Measurements from ENCODE around the gene ZYX.

Gene ZYX

GRCh38 chr7:143426479-143427142 is 45.5 kb downstream of the ZYX start:
- Mint-ChIP-seq H3K27me3 (ENCODE audit: low read depth, poor library complexity) (peaks cover 3% of the 10 kb centered on the region), H3K36me3 (ENCODE audit: low read depth) (no peaks in the 10 kb centered on the region), H3K4me3 (no peak overlapping the region), H3K27ac (no peak overlapping the region), H3K4me1 (no peaks in the 10 kb centered on the region), H3K9me3 (peaks cover 32% of the 10 kb centered on the region)
- no peak for DNase-seq
- no peak for TF ChIP-seq CTCF (IDR thresholded peaks at IDR 0.05)

DNA sequence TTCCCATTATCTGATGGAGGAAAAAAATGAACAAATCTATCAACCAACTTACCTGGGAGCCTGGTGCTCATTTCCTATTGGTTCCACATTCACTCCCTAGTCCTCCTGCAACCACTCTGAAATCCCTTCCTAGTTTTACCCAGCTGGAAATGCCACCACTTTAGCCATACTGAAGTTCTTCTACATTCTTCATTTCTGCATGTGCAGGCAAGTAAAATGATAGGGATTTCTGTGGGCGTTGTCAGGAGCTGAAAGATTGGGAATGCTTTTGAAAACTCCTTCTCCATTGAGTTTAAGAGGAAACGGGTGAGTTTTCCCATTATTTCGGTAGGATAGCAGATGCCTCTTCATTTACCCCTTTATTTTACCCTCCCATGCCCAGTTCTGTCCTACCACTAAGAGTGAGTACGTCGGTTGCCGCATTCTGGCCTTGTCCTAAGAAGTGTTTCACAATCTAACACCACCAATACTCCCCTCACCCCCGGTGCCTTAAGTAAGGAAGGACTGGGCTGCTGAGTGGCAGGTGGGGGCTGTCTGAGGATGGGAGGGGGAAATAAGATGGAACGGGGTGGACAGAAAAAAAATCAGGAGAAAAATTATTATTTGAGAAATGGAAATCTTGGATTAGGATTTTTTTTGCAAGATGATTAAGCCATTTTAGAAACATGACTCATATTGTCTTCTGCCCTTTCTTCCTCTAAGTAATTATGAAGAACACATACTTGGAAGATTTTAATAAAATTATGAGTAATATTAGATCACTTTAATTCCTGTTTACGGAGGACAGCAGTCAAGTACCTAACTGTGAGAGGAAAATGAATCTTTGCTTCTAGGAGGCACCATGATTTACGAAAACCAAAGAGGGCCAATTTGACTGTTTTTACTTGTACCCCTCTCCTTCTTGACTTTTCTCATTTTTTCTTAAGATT is 48.9 kb downstream of the ZYX start:
- DNase-seq = no peak
- Mint-ChIP-seq H3K27me3 (ENCODE audit: low read depth, poor library complexity) (peaks cover 7% of the 10 kb centered on the region), H3K4me3 (no peak overlapping the region), H3K4me1 (no peaks in the 10 kb centered on the region), H3K36me3 (ENCODE audit: low read depth) (no peaks in the 10 kb centered on the region), H3K27ac (no peak overlapping the region), H3K9me3 (peaks cover 8% of the 10 kb centered on the region)
- no peak for TF ChIP-seq CTCF (IDR thresholded peaks at IDR 0.05)

DNA sequence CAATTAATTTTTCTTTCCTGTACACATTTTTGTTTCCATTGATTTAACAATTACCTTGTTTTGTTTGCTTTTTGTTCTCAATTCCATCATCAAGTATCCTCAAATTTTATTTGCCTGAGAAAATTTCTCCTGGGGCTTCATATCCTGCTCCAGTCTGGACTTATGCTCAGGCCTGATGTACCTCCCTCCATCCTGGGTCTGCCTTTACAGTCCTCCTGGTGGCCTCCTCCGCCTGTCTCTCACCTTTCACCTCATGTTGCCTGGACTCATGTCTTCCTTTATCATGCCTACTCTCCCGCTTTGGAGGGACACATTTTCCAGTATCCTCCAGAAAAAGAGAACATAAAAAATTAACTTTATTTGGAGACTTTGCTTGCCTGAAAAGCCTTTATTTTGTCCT is 50.0 kb downstream of the ZYX start:
- Mint-ChIP-seq H3K9me3 (peaks cover 6% of the 10 kb centered on the region), H3K27me3 (ENCODE audit: low read depth, poor library complexity) (peaks cover 9% of the 10 kb centered on the region), H3K4me3 (no peak overlapping the region), H3K4me1 (no peaks in the 10 kb centered on the region), H3K27ac (no peak overlapping the region), H3K36me3 (ENCODE audit: low read depth) (no peaks in the 10 kb centered on the region)
- no peak for TF ChIP-seq CTCF (IDR thresholded peaks at IDR 0.05)
- no peak for DNase-seq

GRCh38 chr7:143433759-143434158 is 52.6 kb downstream of the ZYX start:
- Mint-ChIP-seq H3K36me3 (ENCODE audit: low read depth) (no peaks in the 10 kb centered on the region), H3K27ac (no peak overlapping the region), H3K9me3 (no peaks in the 10 kb centered on the region), H3K4me1 (no peaks in the 10 kb centered on the region), H3K27me3 (ENCODE audit: low read depth, poor library complexity) (peaks cover 7% of the 10 kb centered on the region), H3K4me3 (no peak overlapping the region)
- DNase-seq = no peak
- TF ChIP-seq CTCF (IDR thresholded peaks at IDR 0.05) = no peak

DNA sequence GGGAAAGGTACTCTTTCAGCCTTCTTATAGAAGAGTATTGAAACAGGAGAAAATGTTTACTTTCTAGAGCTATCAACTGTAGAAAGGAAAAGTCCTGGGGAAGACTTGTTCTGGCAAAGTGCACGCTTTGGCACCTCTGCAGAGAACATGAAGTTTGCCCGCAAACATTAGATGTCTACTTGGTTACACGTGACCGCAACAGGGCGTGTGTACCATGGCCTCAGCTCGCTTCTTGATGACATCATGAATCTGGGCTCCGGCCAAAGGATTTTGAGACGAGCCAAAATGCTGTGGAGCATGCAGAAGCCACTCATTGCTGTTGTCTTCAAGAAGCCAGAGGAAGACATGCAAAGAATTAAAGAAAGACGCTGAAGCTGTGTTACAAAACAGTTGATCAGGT is 53.5 kb downstream of the ZYX start:
- Mint-ChIP-seq H3K27me3 (ENCODE audit: low read depth, poor library complexity) (peaks cover 7% of the 10 kb centered on the region), H3K4me1 (no peaks in the 10 kb centered on the region), H3K27ac (no peak overlapping the region), H3K4me3 (no peak overlapping the region), H3K9me3 (no peaks in the 10 kb centered on the region), H3K36me3 (ENCODE audit: low read depth) (no peaks in the 10 kb centered on the region)
- DNase-seq = no peak
- no peak for TF ChIP-seq CTCF (IDR thresholded peaks at IDR 0.05)

All from nephron progenitor cell (in vitro differentiated cells).